ENCODE data around the gene FCF1.
A peak's percentile ranks its signal among the peaks of the same experiment; 100 is the strongest.

Gene FCF1

DNA sequence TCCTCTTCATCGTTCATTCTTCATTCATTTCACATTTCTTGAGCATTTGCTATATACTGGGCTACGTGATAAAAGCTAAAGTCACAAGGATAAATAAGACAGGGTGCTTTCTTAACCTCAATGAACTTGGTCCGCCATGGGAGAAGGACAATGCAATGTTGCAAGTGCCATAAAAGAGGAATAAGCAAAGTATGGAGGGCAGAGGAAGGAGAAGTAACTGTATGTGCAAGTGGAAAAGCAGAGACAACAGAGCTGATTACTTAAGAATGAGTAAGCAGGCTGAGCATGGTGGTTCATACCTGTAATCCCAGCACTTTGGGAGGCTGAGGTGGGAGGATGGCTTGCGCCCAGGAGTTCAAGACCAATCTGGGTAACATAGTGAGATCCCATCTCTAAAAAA, 14.5 kb upstream of the FCF1 start:
- Histone ChIP-seq H3K4me3 (no peak overlapping the region), H3K9me3 (no peaks in the 10 kb centered on the region), H3K27me3 (no peaks in the 10 kb centered on the region), H3K4me1 (peaks cover 0 to 17% (median 8%) of the 10 kb centered on the region in 4 donors), H3K27ac (no peak overlapping the region), H3K36me3 (peaks cover 0 to 9% (median 7%) of the 10 kb centered on the region in 3 donors)
- DNase-seq, result no peak
- intact Hi-C loops (cut with DNase I; ENCODE audit: low total_unique reads), result no loop called here
- TF ChIP-seq CTCF (IDR thresholded peaks at IDR 0.05), result no peak

- peaks cover 0 to 9% (median 4%) of the 10 kb centered on the region in 3 donors for H3K36me3 ChIP-seq
- intact Hi-C loops (cut with DNase I; ENCODE audit: low total_unique reads), result no loop called here
- DNase-seq, result no peak
Measured at GRCh38 chr14:74702293-74702692, 10.7 kb upstream of the FCF1 start.

GRCh38 chr14:74703043-74703442, 9.9 kb upstream of the FCF1 start:
- Histone ChIP-seq H3K36me3 (peaks cover 0 to 4% (median 0%) of the 10 kb centered on the region in 3 donors), H3K27ac (no peak overlapping the region), H3K4me1 (peaks cover 0 to 29% (median 2%) of the 10 kb centered on the region in 4 donors), H3K4me3 (no peak overlapping the region), H3K9me3 (no peaks in the 10 kb centered on the region), H3K27me3 (no peaks in the 10 kb centered on the region)
- TF ChIP-seq CTCF (IDR thresholded peaks at IDR 0.05), result no peak
- intact Hi-C loops (cut with DNase I; ENCODE audit: low total_unique reads), result no loop called here
- DNase-seq, result no peak

More at GRCh38 chr14:74702293-74702692, 10.7 kb upstream of the FCF1 start:
- Histone ChIP-seq H3K27ac (no peak overlapping the region), H3K27me3 (no peaks in the 10 kb centered on the region), H3K4me3 (no peak overlapping the region), H3K9me3 (no peaks in the 10 kb centered on the region), H3K4me1 (peaks cover 0 to 29% (median 2%) of the 10 kb centered on the region in 4 donors)
- no peak for TF ChIP-seq CTCF (IDR thresholded peaks at IDR 0.05)

GRCh38 chr14:74704656-74705055, 8.3 kb upstream of the FCF1 start:
- Histone ChIP-seq H3K9me3 (no peaks in the 10 kb centered on the region), H3K27me3 (no peaks in the 10 kb centered on the region), H3K27ac (peak overlapping the region in 1 of 2 donors; percentile 59), H3K4me3 (no peak overlapping the region), H3K36me3 (no peaks in the 10 kb centered on the region), H3K4me1 (peaks cover 0 to 29% (median 2%) of the 10 kb centered on the region in 4 donors)
- no peak for TF ChIP-seq CTCF (IDR thresholded peaks at IDR 0.05)
- intact Hi-C loops (cut with DNase I; ENCODE audit: low total_unique reads), result no loop called here
- no peak for DNase-seq

DNA sequence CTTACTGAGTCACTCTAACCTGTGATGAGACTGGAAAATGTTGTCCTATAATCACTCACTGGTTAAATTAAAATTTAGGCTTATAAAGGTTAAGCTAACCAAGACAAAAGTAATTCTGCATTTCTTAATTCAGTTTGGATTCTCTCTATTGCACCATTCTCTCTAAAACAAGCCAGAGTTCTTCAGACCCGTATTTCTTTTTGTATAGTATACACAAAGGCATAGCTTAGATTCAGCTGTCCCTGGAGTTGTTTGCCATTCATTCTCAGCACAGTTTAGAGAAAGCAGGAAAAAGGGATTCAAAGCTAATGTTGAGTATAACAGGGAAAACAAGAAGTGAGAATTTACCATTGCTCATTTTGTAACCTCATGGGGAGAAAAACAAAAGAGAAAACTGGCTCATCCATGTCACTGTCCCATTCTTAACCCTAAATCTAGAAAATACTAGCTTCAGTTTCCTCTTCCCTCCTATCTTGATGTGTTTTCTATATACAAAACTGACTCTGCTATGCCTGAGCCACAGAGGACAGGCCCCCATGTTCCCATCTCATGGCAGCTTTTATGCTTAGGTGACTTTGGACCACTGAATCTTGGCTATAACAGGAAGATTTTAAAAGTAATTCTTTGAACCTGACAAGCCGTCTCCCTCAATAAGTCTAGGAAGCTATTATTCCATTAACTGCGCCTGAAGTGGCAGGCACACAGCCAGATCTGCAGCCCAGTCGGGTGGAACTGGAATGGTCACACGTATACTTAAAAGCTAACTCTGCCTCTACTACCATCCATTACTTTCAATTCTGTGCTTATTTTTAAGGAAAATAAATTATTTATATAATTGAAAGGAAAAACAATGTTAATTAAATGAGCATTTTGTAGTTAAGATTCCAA, 7.1 kb upstream of the FCF1 start:
- Histone ChIP-seq H3K4me3 (no peak overlapping the region), H3K27ac (peak overlapping the region; percentile 27 to 59), H3K36me3 (no peaks in the 10 kb centered on the region), H3K9me3 (no peaks in the 10 kb centered on the region), H3K27me3 (no peaks in the 10 kb centered on the region), H3K4me1 (peaks cover 0 to 41% (median 9%) of the 10 kb centered on the region in 4 donors)
- intact Hi-C loops (cut with DNase I; ENCODE audit: low total_unique reads), result no loop called here
- TF ChIP-seq CTCF (IDR thresholded peaks at IDR 0.05), result no peak
- no peak for DNase-seq

All from tibial artery (tissue), 4 donors.